ENCODE results near the gene SLC16A12.

Gene SLC16A12

DNA sequence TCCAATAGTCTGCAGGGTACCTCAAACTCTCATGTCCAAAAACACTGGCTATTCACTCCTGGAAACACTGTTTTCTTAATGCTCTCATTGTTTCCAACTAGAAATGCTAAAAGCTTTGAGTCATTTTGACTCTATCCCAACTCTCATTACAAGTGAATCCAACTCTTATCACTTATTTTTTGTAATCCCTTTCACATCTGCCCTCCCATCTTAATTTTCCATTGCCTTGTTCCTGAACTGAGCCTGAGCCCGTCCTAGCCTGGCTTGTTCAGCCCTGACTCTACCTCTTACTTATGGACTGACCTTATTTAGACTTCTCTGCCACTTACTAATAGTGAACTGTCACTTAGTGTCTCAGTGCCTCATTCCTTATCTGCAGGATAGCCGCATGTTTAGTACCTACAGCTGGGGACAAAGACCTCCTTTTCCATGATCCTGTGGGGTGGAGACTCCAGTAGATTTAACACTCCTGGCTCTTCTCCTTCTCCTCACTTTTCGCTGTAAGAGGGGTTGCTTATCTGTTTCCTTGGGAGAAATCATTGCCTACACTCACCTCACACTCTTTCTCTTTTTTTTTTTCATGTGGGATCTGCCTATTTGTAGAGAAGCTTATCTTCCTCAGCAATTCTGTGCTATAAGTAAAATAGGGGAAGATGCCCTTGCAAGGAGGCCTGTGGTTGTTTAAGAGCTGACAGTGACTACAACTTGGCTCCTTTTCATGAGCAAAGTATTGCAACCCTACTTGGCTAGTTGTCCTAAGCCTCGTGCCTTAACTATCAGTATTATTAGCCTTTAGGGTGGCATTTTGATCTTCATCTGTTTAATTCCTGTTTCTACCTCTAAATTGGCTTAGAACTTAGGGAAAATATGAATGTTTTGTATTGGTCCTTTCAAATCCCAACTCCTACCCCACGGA is 56.4 kb downstream of the SLC16A12 start:
- H3K4me3 ChIP-seq (ENCODE audit: low read length), result no peak overlapping the region
- no peak for TF ChIP-seq ZNF274 (IDR thresholded peaks at IDR 0.05; ENCODE audit: low read depth, low read length)

DNA sequence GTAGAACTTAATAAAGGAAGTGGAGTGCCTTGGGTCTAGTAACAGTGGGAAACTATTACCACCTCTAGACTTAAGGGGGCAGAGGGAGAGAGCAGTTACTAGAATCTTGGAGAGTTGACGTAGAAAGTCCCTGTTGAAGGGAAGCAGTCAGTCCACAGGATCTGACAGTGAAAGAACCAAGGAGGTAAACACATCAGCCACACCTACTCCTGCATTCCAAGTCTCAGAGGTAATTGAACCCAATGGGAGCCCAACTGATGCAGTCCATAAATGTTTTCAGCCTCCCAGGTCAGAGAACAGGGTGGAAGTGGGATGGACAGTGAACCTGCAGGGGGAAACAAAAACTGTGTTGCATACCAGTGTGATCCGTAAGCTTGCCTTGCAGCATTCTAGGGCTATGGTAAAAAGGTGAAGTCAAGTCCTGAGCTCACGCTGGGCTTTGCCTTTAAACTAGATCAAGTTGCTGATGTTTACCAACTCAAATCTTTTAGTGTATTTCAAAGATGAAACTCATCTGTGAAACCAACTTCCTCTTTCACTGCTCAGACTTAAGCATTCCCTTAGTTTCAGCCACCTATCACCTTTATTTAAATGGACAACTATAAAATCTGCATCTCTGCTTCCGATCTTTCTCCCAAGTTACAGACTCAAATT is 57.2 kb downstream of the SLC16A12 start:
- TF ChIP-seq ZNF274 (IDR thresholded peaks at IDR 0.05; ENCODE audit: low read depth, low read length), result no peak
- H3K4me3 ChIP-seq (ENCODE audit: low read length), result no peak overlapping the region

DNA sequence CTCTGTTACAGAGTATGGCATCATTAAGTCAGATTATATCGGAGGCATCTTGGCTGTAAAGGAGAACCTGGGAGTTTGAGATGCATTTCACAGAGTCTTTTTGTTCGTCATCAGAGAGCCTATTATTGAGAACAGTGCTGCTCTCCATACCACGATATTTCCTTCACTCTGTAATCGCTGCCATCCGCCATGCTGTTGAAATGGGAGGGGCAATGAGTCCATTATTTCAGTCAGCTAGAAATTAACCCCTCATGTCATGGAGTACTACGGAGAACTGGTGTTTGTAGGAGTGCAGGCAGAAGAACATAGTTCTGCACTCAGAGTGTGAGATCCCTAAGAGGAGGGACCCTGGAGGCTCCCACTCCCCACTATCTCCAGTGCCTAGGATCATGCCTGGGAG is 59.2 kb downstream of the SLC16A12 start:
- no peak for TF ChIP-seq ZNF274 (IDR thresholded peaks at IDR 0.05; ENCODE audit: low read depth, low read length)
- H3K4me3 ChIP-seq (ENCODE audit: low read length), result no peak overlapping the region

DNA sequence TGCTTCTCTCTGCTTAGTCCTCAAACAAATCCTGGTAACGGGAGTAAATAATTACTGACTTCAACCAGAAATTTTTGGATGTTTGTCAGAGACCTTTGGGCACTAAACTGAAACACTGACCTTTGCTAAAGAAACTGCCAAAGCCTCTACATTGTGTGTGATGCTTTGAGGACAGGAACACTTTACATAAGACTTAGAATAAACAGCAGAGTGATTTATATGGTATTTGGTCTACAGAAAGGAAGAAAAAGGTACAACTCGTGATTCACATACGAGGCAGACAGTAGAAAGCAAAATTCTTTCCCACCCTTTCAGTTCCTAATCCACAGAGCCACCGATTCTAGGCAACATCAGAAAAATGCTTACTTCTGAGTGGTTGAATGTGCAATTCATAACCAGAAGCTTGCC is 59.8 kb downstream of the SLC16A12 start:
- TF ChIP-seq ZNF274 (IDR thresholded peaks at IDR 0.05; ENCODE audit: low read depth, low read length), result no peak
- no peak overlapping the region for H3K4me3 ChIP-seq (ENCODE audit: low read length)

DNA sequence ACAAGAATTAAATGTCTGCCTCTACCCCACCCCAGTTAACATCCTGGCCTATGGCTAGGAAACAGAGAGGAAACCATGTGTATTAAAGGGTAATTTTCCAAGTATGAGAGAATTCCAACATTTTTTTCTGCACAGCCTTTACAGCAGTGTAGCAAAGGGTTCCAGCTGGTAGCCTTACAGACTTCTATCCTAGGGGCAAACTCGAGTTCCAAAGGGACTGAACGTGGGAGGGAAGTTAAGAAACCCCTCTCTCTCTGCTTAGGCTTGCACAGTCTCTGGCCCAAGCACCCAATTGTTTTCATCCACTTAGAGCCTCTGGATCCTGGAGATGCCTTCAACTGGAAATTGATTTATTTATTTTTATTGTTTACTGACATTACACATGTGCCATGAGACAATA is 60.3 kb downstream of the SLC16A12 start:
- no peak for TF ChIP-seq ZNF274 (IDR thresholded peaks at IDR 0.05; ENCODE audit: low read depth, low read length)
- no peak overlapping the region for H3K4me3 ChIP-seq (ENCODE audit: low read length)

DNA sequence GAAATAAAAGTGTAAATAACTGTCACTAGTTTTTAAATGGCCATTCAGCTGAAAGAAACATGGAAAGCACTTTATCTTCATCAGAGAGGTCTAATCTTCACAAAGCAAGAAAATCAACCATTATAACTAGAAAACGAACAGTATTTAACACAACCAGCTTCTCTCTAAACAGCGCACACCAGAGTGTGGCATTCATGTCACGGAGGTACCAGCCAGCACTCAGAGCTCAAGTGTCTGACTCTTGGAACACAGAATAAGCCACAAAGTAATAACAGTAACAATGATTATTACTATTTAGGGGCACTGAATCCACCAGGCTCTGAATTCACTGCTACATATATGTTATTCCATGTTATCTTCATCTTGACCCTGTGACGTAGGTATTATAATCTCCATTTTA is 60.9 kb downstream of the SLC16A12 start:
- H3K4me3 ChIP-seq (ENCODE audit: low read length), result no peak overlapping the region
- TF ChIP-seq ZNF274 (IDR thresholded peaks at IDR 0.05; ENCODE audit: low read depth, low read length), result no peak

DNA sequence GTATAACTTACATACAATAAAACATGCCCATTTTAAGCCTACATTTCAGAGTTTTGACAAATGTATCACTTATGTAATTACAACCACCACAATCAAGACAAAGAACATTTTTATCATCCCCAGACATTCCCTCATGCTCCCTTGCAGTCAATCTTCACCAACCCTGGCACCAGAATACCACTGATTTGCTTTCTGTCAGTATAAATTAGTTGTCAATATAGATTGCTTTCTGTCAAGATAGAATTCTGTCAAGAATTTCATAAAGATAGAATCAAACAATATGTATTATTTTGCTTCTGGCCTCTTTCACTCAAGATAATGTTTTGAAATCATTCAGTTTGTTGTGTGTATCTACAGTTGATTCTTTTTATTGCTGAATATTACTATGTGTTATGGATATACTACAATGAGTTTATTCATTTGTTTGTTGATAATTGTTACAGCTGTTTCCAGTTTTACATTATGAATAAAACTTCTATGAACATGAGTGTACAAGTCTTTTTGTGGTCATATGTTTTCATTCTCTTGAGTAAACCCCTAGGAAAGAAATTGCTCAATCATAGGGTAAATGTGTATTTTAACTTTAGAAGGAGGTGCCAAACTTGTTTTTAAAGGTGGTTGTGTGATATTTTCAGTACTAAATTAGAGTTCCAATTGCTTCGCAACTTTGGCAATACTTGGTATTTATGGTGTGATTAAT is 64.1 kb downstream of the SLC16A12 start:
- no peak for TF ChIP-seq ZNF274 (IDR thresholded peaks at IDR 0.05; ENCODE audit: low read depth, low read length)
- H3K4me3 ChIP-seq (ENCODE audit: low read length), result no peak overlapping the region

DNA sequence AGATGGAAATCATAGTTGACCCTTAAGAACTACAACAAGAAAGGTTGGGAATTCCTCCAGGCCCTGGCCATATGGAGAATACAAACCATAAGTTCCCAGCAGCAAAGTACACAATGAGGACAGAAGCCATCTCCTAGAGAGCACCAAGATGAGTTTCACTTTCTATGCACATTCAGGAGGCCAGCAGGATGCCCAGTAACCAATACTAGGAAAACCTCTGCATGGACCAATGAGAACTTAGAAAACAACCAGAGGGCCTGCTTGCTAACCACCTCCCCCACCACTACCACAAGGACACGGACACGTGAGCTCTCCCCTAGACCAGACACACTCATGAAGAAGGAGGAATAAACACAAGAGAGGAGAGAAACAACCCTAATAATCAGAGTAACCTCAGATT is 64.8 kb downstream of the SLC16A12 start:
- no peak for TF ChIP-seq ZNF274 (IDR thresholded peaks at IDR 0.05; ENCODE audit: low read depth, low read length)
- no peak overlapping the region for H3K4me3 ChIP-seq (ENCODE audit: low read length)

DNA sequence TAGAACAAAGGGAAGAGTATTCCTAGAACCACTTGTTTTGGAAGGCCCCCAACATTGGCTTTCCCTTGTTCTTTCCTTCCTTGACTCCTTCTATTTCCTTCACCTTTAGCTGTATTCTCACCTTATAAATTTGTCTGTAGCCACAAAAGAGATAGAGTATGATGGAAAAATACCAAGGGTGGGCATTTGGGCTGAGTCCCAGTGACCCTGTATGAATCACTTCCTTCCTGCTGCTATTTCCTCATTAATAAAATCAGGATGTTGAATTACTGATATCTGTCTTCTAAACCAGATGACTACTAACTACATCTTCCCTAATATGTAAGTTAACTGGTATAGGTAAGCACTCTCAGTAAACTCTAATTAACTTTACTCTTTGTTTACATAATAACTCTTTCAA is 65.9 kb downstream of the SLC16A12 start:
- H3K4me3 ChIP-seq (ENCODE audit: low read length), result no peak overlapping the region
- TF ChIP-seq ZNF274 (IDR thresholded peaks at IDR 0.05; ENCODE audit: low read depth, low read length), result no peak

DNA sequence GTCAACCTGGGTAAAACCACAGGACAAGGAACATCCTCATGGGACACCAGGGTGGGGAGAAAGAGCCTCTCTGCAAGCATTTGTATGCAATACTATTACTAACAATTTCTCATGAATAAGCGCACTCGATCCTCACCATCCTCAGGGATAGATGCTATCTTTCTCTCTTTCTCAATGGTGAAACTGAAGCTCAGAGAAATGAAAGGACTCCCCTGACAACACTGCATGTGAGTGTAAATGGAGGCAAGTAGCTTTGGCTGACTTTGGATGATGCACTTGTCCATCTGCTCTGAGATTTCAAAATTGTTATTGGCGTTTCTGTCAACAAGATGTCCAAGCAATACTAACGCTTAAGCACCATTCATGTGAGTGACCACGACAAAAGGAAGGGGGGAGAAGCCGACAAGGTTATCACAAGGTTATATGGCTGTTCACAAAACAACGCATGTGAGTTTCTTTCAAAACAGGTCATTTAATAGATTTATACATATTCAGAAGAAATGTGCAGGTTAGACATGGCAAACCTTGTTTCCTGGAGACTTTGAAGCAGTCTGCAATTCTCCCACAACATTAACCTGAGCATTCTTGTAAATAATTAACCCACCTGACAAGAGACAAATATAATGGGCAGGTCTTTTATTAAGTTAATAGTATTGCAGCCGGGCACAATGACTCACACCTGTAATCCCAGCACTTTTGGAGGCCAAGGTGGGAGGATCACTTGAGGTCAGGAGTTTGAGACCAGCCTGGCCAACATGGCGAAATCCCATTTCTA is 67.0 kb downstream of the SLC16A12 start:
- TF ChIP-seq ZNF274 (IDR thresholded peaks at IDR 0.05; ENCODE audit: low read depth, low read length), result no peak
- H3K4me3 ChIP-seq (ENCODE audit: low read length), result no peak overlapping the region

DNA sequence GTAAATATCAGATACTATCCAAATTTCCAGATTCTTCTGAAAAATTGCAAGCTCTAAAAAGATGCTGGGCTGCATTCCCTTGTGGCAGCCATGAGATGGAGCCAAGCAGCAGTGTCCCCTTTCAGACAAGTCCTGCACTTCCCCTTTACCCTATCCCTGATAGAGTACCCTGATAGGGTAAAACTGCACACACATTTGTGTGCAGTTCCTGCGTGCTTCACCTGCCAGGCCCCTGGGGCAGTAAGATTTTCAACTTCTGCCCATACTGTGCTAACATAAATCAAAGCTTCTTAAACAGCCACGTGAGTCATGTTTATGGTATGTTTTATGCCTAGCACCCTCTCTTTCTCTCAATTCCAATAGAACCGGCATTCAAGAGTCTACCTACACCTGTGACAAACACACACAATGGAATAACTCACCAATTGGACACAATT is 68.8 kb downstream of the SLC16A12 start:
- H3K4me3 ChIP-seq (ENCODE audit: low read length), result no peak overlapping the region
- TF ChIP-seq ZNF274 (IDR thresholded peaks at IDR 0.05; ENCODE audit: low read depth, low read length), result no peak

DNA sequence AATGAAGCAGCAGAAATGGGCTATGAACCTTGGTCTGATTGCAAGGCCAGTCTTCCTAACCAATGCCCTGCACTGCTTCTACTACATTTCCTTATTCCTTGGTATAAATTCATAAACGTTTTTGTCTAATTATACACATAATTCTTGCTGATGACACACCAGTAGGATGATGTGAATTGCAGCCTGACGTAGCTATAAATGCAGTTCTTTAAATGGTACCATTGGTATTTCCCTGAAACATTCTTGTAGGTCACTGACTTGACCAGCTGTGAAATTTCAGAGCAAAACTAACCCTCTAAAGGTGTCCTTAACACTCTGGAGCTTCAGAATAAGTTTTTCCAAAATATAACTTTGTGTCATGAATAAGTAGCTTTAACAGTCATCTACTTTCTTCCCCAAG is 70.2 kb downstream of the SLC16A12 start:
- no peak overlapping the region for H3K4me3 ChIP-seq (ENCODE audit: low read length)
- TF ChIP-seq ZNF274 (IDR thresholded peaks at IDR 0.05; ENCODE audit: low read depth, low read length), result no peak

DNA sequence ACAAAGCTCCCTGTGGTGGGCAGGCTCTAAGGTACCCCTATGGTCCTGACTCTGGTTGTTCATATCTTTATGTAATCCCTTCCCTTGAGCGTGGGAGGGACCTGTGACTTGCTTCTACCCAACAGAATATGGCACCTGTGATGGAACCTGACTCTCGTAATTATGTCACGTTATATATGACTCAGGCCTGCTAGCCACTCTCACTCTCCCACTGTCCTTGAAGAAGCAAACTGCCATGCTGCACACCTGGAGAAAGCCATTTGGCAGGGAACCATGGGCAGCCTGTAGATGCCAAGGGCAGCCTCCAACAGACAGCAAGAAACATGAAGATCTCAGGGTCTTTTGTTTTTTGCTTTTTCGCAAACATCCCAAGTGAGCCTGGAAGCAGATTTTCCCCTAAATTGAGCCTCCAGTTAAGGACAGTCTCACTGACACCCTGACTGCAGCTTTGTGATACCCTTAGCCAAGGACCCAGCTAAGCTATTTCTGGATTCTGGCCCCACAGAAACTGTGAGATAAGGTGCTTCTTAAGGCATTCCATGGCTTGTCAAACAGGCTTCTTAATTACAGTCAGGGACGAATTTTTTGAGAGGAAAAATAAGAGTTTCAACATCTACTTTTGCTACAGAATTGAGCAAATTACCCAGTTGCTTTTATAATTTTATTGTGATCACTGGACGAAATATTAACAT is 71.4 kb downstream of the SLC16A12 start:
- no peak for TF ChIP-seq ZNF274 (IDR thresholded peaks at IDR 0.05; ENCODE audit: low read depth, low read length)

More for the DNA sequence above, 71.4 kb downstream of the SLC16A12 start:
- H3K4me3 ChIP-seq (ENCODE audit: low read length), result no peak overlapping the region

All from GM08714 (cell line).